ENCODE results near the gene SLC25A29.
A peak's percentile ranks its signal among the peaks of the same experiment; 100 is the strongest.
"Not testable (repeated sequence)": the region's sequence is repeated elsewhere in the genome, so short reads cannot be mapped to it uniquely, and the experiment has no call there.

Gene SLC25A29

DNA sequence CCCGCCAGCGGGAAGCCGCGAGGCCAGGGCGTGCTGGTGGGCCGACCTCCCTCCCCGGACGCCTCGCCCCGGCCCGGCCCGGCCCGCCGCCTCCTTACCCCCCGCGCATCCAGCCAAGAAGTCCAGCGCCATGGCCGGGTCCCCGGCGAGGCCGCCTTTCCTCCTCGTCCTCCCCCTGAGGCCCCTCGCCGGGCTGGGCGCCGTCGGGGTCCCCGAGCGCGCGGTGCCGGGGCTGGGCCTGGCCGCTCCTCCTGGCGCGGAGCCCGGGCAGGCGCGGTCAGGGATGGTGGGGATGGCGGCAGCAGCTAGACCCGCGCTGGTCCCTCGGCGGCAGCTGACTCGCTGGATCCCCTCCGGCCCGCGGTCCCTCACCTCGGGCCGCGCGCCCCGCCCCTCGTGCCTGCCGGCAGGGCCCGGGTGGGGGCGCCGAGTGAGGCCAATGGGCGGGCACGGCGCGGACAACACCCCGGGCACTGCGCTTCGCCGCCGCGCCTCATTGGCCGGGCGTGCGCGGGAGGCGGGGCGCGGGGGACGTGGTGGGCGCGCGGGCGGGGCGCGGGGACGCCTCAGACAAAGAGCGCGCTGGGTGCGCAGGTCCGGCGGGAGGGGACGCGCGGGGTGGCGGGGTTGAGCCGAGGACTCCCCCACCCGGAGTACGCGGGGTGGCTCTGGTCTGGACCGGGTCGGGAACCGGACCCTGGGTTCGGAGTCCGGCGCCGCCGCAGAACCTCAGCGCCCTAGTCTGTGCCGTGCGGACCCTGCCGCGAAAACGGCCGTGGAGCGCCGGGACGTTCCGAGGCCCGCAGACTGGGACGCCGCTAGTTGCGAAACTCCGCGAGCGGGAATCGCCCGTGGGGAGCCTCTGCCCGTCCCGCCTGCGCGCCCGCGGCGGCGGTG lies at the start of gene SLC25A29:
Gene SLC25A29, minus strand, starts transcription at position 344 of the 897 bp plus-strand sequence. Its CDS starts 212 bp downstream, at position 132.
- no peaks in the 10 kb centered on the region; the same call in 1 of the 2 replicates for H3K27me3 ChIP-seq (ENCODE audit: control insufficient read depth, insufficient read depth, low read length)
- no peaks in the 10 kb centered on the region for H3K36me3 ChIP-seq (ENCODE audit: control insufficient read depth, insufficient read depth, low read length)
- no peak for DNase-seq (ENCODE audit: low read depth, low spot score)
- no peaks in the 10 kb centered on the region for H3K9me3 ChIP-seq (ENCODE audit: control insufficient read depth, insufficient read depth, low read length)
- peak within 1 kb of the TSS; percentile 97 for H3K4me3 ChIP-seq (ENCODE audit: low read length)
- WGBS (ENCODE audit: insufficient coverage, insufficient read length), result no CpG with 5 or more reads among the region's 131 CpGs
- H3K4me1 ChIP-seq (ENCODE audit: control insufficient read depth, insufficient read depth, low read length), result peaks cover 12% of the 10 kb centered on the region
- no peak within 1 kb of the TSS for H3K27ac ChIP-seq (ENCODE audit: low read length)

DNA sequence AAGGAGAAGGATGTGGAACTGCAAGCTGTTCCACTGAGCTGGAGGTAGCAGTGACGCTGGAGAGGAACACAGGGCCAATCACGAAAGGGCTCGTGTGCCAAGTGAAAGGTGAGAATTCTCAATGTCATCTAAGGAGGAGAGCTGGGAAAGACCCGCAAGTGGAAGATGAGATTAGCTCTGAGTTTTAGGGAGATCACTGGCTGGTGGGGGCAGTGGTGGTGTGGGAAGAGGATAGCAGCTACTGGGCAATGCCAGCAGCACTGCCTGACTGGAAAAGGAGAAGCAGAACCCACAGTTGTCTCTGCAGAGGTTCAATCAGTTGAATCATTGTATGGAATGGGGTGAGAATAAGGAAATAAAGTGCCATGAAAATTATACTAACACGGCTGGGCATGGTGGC lies 44.7 kb upstream of the SLC25A29 start:
- H3K36me3 ChIP-seq (ENCODE audit: control insufficient read depth, insufficient read depth, low read length), result peaks cover 38% of the 10 kb centered on the region

DNA sequence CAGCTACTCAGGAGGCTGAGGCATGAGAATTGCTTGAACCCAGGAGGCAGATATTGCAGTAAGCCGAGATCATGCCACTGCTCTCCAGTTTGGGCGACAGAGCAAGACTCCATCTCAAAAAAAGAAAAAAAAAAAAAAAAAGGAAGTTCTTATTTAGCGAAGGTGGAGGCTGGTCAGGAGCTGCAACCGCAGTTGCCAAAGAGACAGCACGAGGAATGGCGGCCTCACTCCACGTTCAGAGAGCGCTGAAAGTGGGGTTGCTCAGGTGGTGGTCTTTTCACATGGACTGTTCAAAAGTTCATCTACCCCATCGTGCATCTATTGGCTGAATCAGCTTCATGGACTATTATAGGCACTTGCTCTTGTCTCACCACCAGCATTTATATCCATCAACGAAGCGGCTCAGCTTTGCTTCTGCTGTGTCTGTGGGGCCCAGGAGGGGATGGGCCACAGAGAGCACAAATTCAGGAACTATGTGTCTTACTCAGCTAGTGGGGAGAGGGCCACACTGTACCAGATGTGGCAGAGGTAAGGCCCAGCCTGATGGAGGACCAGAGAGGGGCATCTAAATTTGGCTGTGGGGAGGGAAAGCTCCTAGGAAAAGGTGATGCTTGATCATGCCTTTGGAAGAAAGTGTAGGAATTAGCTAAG lies 44.2 kb upstream of the SLC25A29 start:
- DNase-seq (ENCODE audit: low read depth, low spot score), result no peak
- H3K9me3 ChIP-seq (ENCODE audit: control insufficient read depth, insufficient read depth, low read length), result no peaks in the 10 kb centered on the region
- H3K36me3 ChIP-seq (ENCODE audit: control insufficient read depth, insufficient read depth, low read length), result peaks cover 39% of the 10 kb centered on the region
- no peak overlapping the region for H3K4me3 ChIP-seq (ENCODE audit: low read length)
- H3K27me3 ChIP-seq (ENCODE audit: control insufficient read depth, insufficient read depth, low read length), result no peaks in the 10 kb centered on the region
- H3K4me1 ChIP-seq (ENCODE audit: control insufficient read depth, insufficient read depth, low read length), result no peaks in the 10 kb centered on the region
- no CpG with 5 or more reads among the region's 11 CpGs for WGBS (ENCODE audit: insufficient coverage, insufficient read length)
- no peak overlapping the region for H3K27ac ChIP-seq (ENCODE audit: low read length)

More for the DNA sequence above, 44.7 kb upstream of the SLC25A29 start:
- no CpG with 5 or more reads among the region's 5 CpGs for WGBS (ENCODE audit: insufficient coverage, insufficient read length)
- H3K4me3 ChIP-seq (ENCODE audit: low read length), result no peak overlapping the region
- H3K27me3 ChIP-seq (ENCODE audit: control insufficient read depth, insufficient read depth, low read length), result no peaks in the 10 kb centered on the region
- no peaks in the 10 kb centered on the region for H3K4me1 ChIP-seq (ENCODE audit: control insufficient read depth, insufficient read depth, low read length)
- no peak overlapping the region for H3K27ac ChIP-seq (ENCODE audit: low read length)
- DNase-seq (ENCODE audit: low read depth, low spot score), result no peak
- no peaks in the 10 kb centered on the region for H3K9me3 ChIP-seq (ENCODE audit: control insufficient read depth, insufficient read depth, low read length)

DNA sequence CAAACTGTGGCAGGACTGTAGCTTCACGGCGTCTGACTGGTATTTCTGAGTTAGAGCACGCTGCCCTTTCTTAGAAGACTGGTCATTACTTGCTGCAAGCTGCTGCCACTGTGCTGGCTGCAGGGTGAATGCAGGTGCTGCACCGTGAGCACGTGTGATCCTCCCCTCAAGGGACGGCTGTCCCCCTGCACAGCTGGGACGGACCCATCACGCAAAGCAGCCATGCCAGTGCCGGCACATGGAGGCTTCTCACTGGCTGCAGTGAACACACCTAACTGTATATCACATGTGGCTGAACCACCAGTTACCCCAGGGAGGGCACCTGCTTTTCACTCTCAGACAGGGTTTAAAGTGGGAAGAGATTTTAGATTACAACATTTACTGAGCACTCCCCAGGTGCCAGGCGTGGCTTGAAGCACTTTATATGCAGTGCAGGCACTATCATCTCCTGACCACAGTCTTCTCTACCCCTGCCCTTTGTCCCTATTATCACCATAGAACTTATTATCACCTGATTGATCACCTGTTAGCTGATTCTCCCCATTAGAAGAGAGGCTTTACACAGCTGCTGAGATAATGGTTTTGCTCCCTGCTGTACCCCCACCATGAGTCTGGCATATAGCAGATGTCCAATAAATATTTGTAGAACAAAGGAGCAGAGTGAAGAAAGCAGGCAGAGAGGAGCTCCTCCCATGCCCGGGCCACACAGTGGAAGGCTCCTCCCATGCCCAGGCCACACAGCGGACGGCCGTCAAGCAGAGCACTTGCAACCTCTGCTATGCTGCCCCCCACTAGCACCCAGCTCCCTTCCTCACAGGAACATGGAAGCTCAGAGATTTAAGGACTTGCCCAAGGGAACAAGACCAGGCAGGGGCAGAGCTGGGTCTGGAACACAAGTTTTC lies 42.8 kb upstream of the SLC25A29 start:
- H3K4me3 ChIP-seq (ENCODE audit: low read length), result no peak overlapping the region
- no peaks in the 10 kb centered on the region for H3K27me3 ChIP-seq (ENCODE audit: control insufficient read depth, insufficient read depth, low read length)
- peaks cover 39% of the 10 kb centered on the region for H3K36me3 ChIP-seq (ENCODE audit: control insufficient read depth, insufficient read depth, low read length)
- no CpG with 5 or more reads among the region's 14 CpGs for WGBS (ENCODE audit: insufficient coverage, insufficient read length)
- no peaks in the 10 kb centered on the region for H3K9me3 ChIP-seq (ENCODE audit: control insufficient read depth, insufficient read depth, low read length)
- H3K27ac ChIP-seq (ENCODE audit: low read length), result no peak overlapping the region
- no peaks in the 10 kb centered on the region for H3K4me1 ChIP-seq (ENCODE audit: control insufficient read depth, insufficient read depth, low read length)
- no peak for DNase-seq (ENCODE audit: low read depth, low spot score)

DNA sequence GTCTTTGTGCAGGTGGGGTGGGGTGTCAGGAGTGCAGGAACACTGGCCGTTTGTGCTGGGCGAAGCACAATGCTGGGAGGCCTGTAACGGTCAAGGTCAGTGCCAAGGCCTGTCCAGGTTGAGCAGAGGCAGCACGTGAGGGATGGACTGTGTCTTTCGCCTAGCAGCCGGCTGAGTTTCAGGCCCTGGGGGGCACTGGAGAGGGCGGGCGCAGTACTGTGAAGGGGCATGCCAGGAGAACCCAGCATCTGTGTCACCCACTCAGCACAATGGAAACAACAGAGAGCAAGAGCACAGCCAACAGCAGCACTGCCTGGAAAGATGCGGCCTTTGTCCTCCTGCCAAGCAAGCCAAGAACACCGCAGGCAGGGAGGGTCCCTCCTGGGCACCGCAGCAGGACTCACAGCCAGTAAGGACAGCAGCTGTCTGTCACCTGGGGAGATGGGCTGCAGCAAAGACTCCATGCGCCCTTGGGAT lies 42.0 kb upstream of the SLC25A29 start:
- Histone ChIP-seq H3K4me1 (ENCODE audit: control insufficient read depth, insufficient read depth, low read length) (no peaks in the 10 kb centered on the region), H3K4me3 (ENCODE audit: low read length) (no peak overlapping the region), H3K9me3 (ENCODE audit: control insufficient read depth, insufficient read depth, low read length) (no peaks in the 10 kb centered on the region), H3K27ac (ENCODE audit: low read length) (no peak overlapping the region), H3K27me3 (ENCODE audit: control insufficient read depth, insufficient read depth, low read length) (no peaks in the 10 kb centered on the region), H3K36me3 (ENCODE audit: control insufficient read depth, insufficient read depth, low read length) (peaks cover 35% of the 10 kb centered on the region)
- no CpG with 5 or more reads among the region's 12 CpGs for WGBS (ENCODE audit: insufficient coverage, insufficient read length)
- DNase-seq (ENCODE audit: low read depth, low spot score), result no peak

- Histone ChIP-seq H3K36me3 (ENCODE audit: control insufficient read depth, insufficient read depth, low read length) (peaks cover 39% of the 10 kb centered on the region), H3K4me3 (ENCODE audit: low read length) (no peak overlapping the region), H3K9me3 (ENCODE audit: control insufficient read depth, insufficient read depth, low read length) (no peaks in the 10 kb centered on the region)
Observed at GRCh38 chr14:100346306-100347091, 40.3 kb upstream of the SLC25A29 start.

DNA sequence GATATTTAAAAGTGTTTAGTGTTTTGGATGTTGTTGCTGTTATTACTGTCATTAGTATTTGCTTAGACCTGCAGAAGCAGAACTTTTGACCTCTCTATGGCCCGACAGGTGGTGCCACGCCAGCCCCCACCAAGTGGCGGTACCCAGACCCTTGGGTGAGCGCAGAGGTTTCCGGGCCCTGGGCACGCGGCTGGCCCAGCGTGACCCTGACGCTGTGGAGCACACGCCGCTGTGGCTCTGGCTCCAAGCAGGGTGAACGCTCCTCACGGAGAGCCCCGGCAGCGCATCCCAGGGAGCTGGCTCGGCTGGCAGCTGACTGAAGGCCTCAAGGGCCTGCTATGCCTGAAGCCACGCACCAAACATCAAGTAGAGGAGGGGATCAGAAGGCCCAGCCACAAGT lies 39.5 kb upstream of the SLC25A29 start:
- no peak for DNase-seq (ENCODE audit: low read depth, low spot score)
- no CpG with 5 or more reads among the region's 17 CpGs for whole genome bisulfite sequencing (ENCODE audit: insufficient coverage, insufficient read length)
- H3K4me3 ChIP-seq (ENCODE audit: low read length), result no peak overlapping the region
- no peak overlapping the region for H3K27ac ChIP-seq (ENCODE audit: low read length)
- H3K27me3 ChIP-seq (ENCODE audit: control insufficient read depth, insufficient read depth, low read length), result no peaks in the 10 kb centered on the region
- H3K4me1 ChIP-seq (ENCODE audit: control insufficient read depth, insufficient read depth, low read length), result no peaks in the 10 kb centered on the region
- peaks cover 39% of the 10 kb centered on the region for H3K36me3 ChIP-seq (ENCODE audit: control insufficient read depth, insufficient read depth, low read length)
- H3K9me3 ChIP-seq (ENCODE audit: control insufficient read depth, insufficient read depth, low read length), result no peaks in the 10 kb centered on the region

More at GRCh38 chr14:100346306-100347091, 40.3 kb upstream of the SLC25A29 start:
- no peak for DNase-seq (ENCODE audit: low read depth, low spot score)
- H3K27me3 ChIP-seq (ENCODE audit: control insufficient read depth, insufficient read depth, low read length), result no peaks in the 10 kb centered on the region
- H3K27ac ChIP-seq (ENCODE audit: low read length), result no peak overlapping the region
- no peaks in the 10 kb centered on the region for H3K4me1 ChIP-seq (ENCODE audit: control insufficient read depth, insufficient read depth, low read length)
- WGBS (ENCODE audit: insufficient coverage, insufficient read length), result no CpG with 5 or more reads among the region's 12 CpGs

- not testable (repeated sequence) for H3K4me3 ChIP-seq (ENCODE audit: low read length); H3K4me1 ChIP-seq (ENCODE audit: control insufficient read depth, insufficient read depth, low read length); H3K27ac ChIP-seq (ENCODE audit: low read length); H3K9me3 ChIP-seq (ENCODE audit: control insufficient read depth, insufficient read depth, low read length); DNase-seq (ENCODE audit: low read depth, low spot score); H3K27me3 ChIP-seq (ENCODE audit: control insufficient read depth, insufficient read depth, low read length)
- no CpG with 5 or more reads among the region's 35 CpGs for WGBS (ENCODE audit: insufficient coverage, insufficient read length)
- peaks cover 45% of the 10 kb centered on the region for H3K36me3 ChIP-seq (ENCODE audit: control insufficient read depth, insufficient read depth, low read length)
Observed at GRCh38 chr14:100344657-100345056, 38.4 kb upstream of the SLC25A29 start.

DNA sequence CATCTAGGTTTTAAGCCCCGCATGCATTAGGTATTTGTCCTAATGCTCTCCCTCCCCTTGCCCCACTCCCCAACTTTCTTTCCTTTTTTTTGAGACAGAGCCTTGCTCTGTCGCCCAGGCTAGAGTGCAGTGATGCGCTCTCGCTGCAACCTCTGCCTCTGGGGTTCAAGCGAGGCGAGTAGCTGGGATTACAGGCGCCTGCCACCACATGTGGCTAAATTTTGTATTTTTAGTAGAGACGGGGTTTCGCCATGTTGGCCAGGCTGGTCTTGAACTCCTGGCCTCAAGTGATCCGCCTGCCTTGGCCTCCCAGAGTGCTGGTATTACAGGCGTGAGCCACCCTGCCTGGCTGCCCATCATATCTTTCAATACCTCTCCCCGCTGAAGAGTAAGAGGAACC lies 36.6 kb upstream of the SLC25A29 start:
- H3K27me3 ChIP-seq (ENCODE audit: control insufficient read depth, insufficient read depth, low read length); H3K9me3 ChIP-seq (ENCODE audit: control insufficient read depth, insufficient read depth, low read length); DNase-seq (ENCODE audit: low read depth, low spot score); H3K4me1 ChIP-seq (ENCODE audit: control insufficient read depth, insufficient read depth, low read length); H3K4me3 ChIP-seq (ENCODE audit: low read length); H3K27ac ChIP-seq (ENCODE audit: low read length): not testable (repeated sequence)
- peaks cover 36% of the 10 kb centered on the region for H3K36me3 ChIP-seq (ENCODE audit: control insufficient read depth, insufficient read depth, low read length)
- no CpG with 5 or more reads among the region's 12 CpGs for WGBS (ENCODE audit: insufficient coverage, insufficient read length)

All from iPS DF 6.9 (cell line).